Mucosa of descending colon (tissue), 3 donors: ENCODE data around the gene CDK14. TPM values are rescaled to one million over a fixed set of nuclear protein-coding genes. Genes with fewer than 3 reads are reported as not detected.

Experiments
- ATAC-seq: fragments of 200-7000 bp; cut with Tn5 transposase; one replicate; pipeline ENCODE4 v1.9.1; 2020; ENCODE audit warnings: mild to moderate bottlenecking, moderate library complexity
- DNase-seq, 3 donors: peaks; one replicate each; pipeline ENCODE4 v3.0.0-alpha.2; 2020
- H3K36me3 ChIP-seq: fragments of 200-600 bp; one replicate; pipeline ENCODE4 v1.8.0; 2021; ENCODE audit warnings: low read depth, mild to moderate bottlenecking
- H3K4me1 ChIP-seq: fragments of 200-600 bp; one replicate; pipeline ENCODE4 v1.8.0; 2021; ENCODE audit warnings: low read depth, mild to moderate bottlenecking
- H3K4me3 ChIP-seq: fragments of 200-600 bp; one replicate; pipeline ENCODE4 v1.8.0; 2021; ENCODE audit warnings: mild to moderate bottlenecking
- H3K9me3 ChIP-seq: fragments of 200-600 bp; one replicate; pipeline ENCODE4 v1.8.0; 2021; ENCODE audit warnings: mild to moderate bottlenecking
- intact Hi-C, 2 donors: fragments of 100-400 bp; cut with DNase I in 1 of 2; cut with micrococcal nuclease in 1 of 2; formaldehyde crosslinking; loops; one replicate each; pipeline versions ENCODE4 v1.11.0 to v1.11.1; 2022; cut with DNase I, micrococcal nuclease
- total RNA-seq, 3 donors: library from RNA; stranded (reverse); fragmentation: NEBNext Ultra II Directional in 2 of 3; extraction: Animal tissue kit (Norgen Biotek cat#: 25700) in 2 of 3; gene quantifications; one replicate each; pipeline versions ENCODE4 v1.2.1 to v1.2.4, GENCODE V29; 2021 to 2023
- TF ChIP-seq, protein P1 (sequence below): fragments of 200-600 bp; IDR thresholded peaks from one replicate; pipeline ENCODE4 v1.8.0; 2022; ENCODE audit warnings: antibody characterized with exemption, mild to moderate bottlenecking
- donor health status: DM: no; HTN: no; CAD: no; lungs with moderate emphysema.
- donor health status: DM: no; HTN: no; CAD: no.
- donor health status: DM: no; HTN: yes; CAD: no.

Gene CDK14
- total RNA-seq, 3 donors from 2014 or later = 5.4 to 24.4 (median 5.6) TPM

DNA sequence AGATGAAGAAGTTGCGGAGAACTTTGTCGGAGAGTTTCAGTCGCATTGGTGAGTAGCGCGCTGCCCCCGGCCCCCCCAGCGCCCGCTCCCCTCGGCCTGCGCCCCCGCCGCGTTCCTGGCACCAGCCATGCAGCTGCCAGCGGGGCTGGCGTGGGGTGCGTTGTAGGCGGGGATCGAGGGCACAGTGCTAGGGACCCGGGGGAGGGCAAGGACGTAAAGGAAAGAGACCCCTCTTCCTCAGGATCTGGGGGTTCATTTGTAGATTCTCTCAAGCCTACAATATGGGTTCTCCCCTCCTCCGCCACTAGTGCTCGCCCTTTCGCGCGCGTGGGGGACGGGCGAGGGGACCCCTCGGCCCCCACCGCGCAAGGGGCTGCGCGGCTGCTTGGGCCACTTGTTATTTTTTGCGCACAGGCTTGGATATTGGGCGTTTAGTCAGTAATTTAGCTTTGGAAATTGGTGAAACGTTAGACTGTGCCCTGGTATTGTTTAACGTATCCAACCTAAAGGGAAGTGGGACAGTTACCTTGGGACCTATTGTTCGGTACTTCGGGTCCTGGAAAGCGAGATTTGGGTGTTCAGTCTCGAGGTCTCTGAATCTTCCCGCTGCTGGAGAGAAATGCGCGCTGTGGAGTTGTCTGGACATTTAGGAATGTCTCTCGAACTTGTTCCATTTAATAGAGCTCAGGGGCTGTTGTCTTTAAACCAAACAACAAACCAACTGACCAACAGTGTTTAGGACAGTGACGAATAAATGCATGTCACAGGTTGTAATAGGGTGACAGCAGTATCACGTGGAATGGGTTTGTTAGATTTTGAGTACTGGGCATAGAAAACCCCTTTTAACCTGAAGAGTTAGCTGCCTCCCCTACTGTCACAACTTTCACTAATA, 796 bp downstream of the CDK14 start:
- no peak for DNase-seq
- TF ChIP-seq, protein P1, sequence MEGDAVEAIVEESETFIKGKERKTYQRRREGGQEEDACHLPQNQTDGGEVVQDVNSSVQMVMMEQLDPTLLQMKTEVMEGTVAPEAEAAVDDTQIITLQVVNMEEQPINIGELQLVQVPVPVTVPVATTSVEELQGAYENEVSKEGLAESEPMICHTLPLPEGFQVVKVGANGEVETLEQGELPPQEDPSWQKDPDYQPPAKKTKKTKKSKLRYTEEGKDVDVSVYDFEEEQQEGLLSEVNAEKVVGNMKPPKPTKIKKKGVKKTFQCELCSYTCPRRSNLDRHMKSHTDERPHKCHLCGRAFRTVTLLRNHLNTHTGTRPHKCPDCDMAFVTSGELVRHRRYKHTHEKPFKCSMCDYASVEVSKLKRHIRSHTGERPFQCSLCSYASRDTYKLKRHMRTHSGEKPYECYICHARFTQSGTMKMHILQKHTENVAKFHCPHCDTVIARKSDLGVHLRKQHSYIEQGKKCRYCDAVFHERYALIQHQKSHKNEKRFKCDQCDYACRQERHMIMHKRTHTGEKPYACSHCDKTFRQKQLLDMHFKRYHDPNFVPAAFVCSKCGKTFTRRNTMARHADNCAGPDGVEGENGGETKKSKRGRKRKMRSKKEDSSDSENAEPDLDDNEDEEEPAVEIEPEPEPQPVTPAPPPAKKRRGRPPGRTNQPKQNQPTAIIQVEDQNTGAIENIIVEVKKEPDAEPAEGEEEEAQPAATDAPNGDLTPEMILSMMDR = no peak
- Histone ChIP-seq H3K9me3 (no peaks in the 10 kb centered on the region), H3K4me3 (peak overlapping the region; percentile 12), H3K36me3 (no peaks in the 10 kb centered on the region), H3K4me1 (no peaks in the 10 kb centered on the region)
- peak; percentile 4 for ATAC-seq
- intact Hi-C loops = no loop called here

- no peaks in the 10 kb centered on the region for H3K36me3 ChIP-seq
- H3K4me3 ChIP-seq = no peak overlapping the region
- TF ChIP-seq, protein P1 = no peak
- intact Hi-C loops = no loop called here
- DNase-seq (no peak), ATAC-seq (no peak)
- no peaks in the 10 kb centered on the region for H3K9me3 ChIP-seq
- H3K4me1 ChIP-seq = no peaks in the 10 kb centered on the region
Measured at GRCh38 chr7:90597563-90598253, 1.6 kb downstream of the CDK14 start.

DNA sequence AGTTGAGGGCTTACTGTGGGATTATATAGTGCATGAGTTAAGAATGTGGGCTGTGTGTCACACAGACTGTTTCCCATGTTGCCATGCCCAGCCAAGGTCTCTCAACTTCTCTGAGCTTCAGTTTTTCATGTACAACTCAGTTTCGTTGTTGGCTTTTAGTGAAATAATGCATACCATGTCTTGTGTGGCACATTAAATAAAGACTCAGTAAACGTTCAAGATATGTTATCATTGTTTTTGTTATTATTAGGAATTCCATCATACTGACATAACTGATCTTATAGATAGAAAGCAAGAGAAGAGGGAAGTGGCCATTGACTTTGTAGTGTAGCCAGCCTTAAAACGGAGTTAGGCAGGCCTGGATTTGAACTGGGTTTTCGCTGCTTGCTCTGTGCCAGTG, 2.9 kb downstream of the CDK14 start:
- Histone ChIP-seq H3K36me3 (no peaks in the 10 kb centered on the region), H3K9me3 (no peaks in the 10 kb centered on the region), H3K4me3 (no peak overlapping the region), H3K4me1 (no peaks in the 10 kb centered on the region)
- TF ChIP-seq, protein P1 = no peak
- ATAC-seq (no peak), DNase-seq (no peak)
- intact Hi-C loops = no loop called here

GRCh38 chr7:90599892-90600555, 3.9 kb downstream of the CDK14 start:
- no peaks in the 10 kb centered on the region for H3K4me1 ChIP-seq
- no peak for DNase-seq
- H3K4me3 ChIP-seq = no peak overlapping the region
- no peaks in the 10 kb centered on the region for H3K36me3 ChIP-seq
- intact Hi-C loops = no loop called here
- TF ChIP-seq, protein P1 = no peak
- H3K9me3 ChIP-seq = no peaks in the 10 kb centered on the region
- ATAC-seq = no peak

DNA sequence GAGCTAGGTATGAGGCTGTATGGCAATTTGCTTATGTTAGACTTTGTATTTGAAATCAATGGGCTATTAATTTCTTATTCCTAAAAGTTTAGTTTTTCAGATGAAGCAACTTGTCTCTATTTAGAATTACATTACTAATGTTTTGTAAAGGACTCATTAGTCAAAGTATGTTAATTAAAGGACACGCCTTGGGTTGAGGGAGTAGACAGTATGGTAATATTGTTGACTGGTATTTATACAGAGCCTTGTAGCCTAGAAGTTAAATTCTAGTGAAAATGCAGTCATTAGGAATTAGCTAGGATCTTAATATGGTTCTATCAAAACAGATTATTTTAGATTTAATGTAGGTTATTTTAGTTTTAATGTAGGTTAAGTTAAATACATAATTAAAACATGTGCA, 6.2 kb downstream of the CDK14 start:
- no peaks in the 10 kb centered on the region for H3K36me3 ChIP-seq
- no peak for ATAC-seq
- H3K4me1 ChIP-seq = no peaks in the 10 kb centered on the region
- TF ChIP-seq, protein P1 = no peak
- DNase-seq = no peak
- intact Hi-C loops = no loop called here
- no peak overlapping the region for H3K4me3 ChIP-seq
- H3K9me3 ChIP-seq = no peaks in the 10 kb centered on the region
